GM19238 (cell line): ENCODE data around the gene GPR63.

Experiments
- DNase-seq: peaks from one replicate; pipeline ENCODE4 v3.0.0; 2011; ENCODE audit warnings: low spot score; ENCODE audit not compliant: insufficient read length

GPR63 gene

GRCh38 chr6:96760153-96760687 lies 77.1 kb downstream of the GPR63 start:
- DNase-seq: no peak

DNA sequence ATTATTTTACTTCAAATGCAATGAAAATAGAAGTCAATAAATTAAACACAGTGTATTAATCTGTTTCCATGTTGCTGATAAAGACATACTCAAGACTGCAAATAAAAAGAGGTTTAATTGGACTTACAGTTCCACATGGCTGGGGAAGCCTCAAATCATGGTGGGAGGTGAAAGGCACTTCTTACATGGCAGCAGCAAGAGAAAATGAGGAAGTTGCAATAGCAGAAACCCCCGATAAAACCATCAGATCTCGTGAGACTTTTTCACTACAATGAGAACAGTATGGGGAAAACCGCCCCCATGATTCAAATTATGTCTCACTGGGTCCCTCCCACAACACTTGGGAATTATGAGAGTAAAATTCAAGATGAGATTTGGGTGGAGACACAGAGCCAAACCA lies 82.2 kb downstream of the GPR63 start:
- DNase-seq: no peak

- no peak for DNase-seq
Measured at GRCh38 chr6:96749891-96750290, 87.4 kb downstream of the GPR63 start.
